Measurements from ENCODE around the gene LNPK. TPM values are rescaled to one million over a fixed set of nuclear protein-coding genes. Genes with fewer than 3 reads are reported as not detected.

LNPK gene
- total and polyA plus RNA-seq, 2 experiments from 2014 or later: 15.4 to 48.5 TPM

DNA sequence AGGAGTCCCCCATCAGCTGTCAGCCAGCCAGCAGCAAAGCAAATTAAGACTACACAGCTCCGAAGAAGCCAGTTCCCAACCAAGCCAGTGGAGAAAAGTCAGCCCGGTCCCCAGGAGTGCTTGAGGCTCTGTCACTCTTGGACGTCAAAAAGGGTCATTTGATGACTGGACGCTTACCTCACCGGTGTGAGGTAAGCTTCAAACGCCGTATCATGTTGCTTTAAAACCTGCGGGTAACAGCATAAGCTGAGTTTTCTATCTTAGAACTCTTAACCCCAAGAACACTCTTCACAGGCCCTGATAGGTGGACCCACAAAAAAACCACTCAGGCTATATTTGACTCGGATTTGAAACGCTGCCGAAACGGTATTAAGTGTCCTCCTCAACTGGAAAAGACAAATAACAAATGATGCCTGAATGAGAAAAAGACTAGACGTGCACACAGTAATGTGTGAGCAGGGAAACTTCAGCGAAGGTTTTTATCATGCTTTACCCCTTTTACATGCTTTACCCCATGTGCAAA, 682 bp upstream of the LNPK start:
- peak; percentile 38 for DNase-seq (ENCODE audit: low spot score)
- Histone ChIP-seq H3K4me2 (peak overlapping the region; percentile 84), H4K20me1 (ENCODE audit: insufficient read depth, poor library complexity, severe bottlenecking) (no peaks in the 10 kb centered on the region), H3K9me3 (ENCODE audit: low read depth) (no peaks in the 10 kb centered on the region), H3K27me3 (no peaks in the 10 kb centered on the region), H3K4me3 (peak overlapping the region; percentile 40), H2AFZ (peak overlapping the region; percentile 90), H3K27ac (peak overlapping the region; percentile 93), H3K79me2 (peaks cover 45% of the 10 kb centered on the region), H3K9me2 (replicated peaks; ENCODE audit: insufficient read depth) (no peaks in the 10 kb centered on the region), H3K4me1 (ENCODE audit: insufficient read depth) (peaks cover 8% of the 10 kb centered on the region), H3K36me3 (replicated peaks; ENCODE audit: insufficient read depth, low read depth) (no peaks in the 10 kb centered on the region)
- no peak for TF ChIP-seq EZH2phosphoT487 (IDR thresholded peaks at IDR 0.05; ENCODE audit: low read depth, severe bottlenecking, unreplicated experiment)
- TF ChIP-seq, protein P1, sequence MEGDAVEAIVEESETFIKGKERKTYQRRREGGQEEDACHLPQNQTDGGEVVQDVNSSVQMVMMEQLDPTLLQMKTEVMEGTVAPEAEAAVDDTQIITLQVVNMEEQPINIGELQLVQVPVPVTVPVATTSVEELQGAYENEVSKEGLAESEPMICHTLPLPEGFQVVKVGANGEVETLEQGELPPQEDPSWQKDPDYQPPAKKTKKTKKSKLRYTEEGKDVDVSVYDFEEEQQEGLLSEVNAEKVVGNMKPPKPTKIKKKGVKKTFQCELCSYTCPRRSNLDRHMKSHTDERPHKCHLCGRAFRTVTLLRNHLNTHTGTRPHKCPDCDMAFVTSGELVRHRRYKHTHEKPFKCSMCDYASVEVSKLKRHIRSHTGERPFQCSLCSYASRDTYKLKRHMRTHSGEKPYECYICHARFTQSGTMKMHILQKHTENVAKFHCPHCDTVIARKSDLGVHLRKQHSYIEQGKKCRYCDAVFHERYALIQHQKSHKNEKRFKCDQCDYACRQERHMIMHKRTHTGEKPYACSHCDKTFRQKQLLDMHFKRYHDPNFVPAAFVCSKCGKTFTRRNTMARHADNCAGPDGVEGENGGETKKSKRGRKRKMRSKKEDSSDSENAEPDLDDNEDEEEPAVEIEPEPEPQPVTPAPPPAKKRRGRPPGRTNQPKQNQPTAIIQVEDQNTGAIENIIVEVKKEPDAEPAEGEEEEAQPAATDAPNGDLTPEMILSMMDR (IDR thresholded peaks at IDR 0.05; ENCODE audit: poor library complexity): no peak
- no peak for TF ChIP-seq EZH2 (IDR thresholded peaks at IDR 0.05; ENCODE audit: borderline replicate concordance)
- WGBS (ENCODE audit: low lambda C conversion rate, missing lambda C conversion rate): 27% methylated on average over 14 of the region's 14 CpGs

DNA sequence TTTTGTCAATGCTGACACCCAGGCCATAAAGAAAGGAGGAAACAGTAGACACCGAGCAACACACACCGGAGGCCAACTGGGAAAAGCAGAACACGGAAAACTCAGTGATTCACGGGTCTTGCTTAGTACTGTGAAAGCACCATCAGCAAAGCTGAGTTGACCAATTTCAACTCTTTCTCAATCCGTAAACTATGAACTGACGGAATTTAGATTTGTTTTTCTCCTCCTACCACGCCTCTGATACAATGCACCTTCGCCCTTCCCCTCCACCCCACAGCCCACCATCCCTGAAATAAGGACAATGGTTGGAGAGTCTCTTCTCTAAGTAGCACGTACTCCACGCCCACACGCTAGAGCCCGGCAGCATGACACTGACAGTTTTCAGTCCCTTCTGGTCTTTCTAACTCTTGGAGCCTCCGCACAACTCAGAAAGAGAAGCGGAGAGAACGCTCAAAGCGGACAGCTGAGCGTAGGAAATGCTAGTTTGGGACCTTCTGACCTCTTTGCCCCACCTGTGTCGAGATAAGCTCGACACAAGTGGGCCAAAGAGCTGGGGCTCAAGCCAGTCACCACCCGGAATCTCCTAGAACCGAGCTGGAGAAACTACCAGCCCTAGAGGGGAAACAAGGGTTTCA, 669 bp downstream of the LNPK start:
- WGBS (ENCODE audit: low lambda C conversion rate, missing lambda C conversion rate): under 1% methylated on average over 21 of the region's 21 CpGs

DNA sequence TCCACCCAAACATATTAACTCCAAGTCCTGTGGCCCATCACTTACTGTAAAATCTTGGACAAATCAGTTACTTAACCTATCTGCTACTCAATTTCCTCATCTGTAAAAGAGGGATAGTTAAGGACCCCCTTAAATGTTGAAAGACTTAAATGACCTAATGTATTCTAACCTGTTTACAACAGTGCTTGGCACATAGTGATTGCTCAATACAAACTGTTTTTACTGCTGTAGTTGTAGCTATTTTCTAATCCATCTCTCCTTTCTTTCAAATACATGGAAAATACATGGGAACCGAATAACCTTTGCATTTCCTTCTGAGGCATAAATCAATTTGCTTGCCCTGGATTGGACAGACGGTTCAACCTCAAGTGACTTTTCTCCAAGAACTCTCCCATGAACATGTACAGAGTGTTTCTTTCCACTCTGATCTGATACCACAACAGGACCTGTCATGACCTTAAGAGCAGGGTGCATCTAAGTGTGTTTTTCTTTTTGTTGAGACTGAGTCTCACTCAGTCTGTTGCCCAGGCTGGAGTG, 2.7 kb downstream of the LNPK start:
- TF ChIP-seq EZH2 (IDR thresholded peaks at IDR 0.05; ENCODE audit: borderline replicate concordance) (no peak), EZH2phosphoT487 (IDR thresholded peaks at IDR 0.05; ENCODE audit: low read depth, severe bottlenecking, unreplicated experiment) (no peak)
- TF ChIP-seq, protein P1 (IDR thresholded peaks at IDR 0.05; ENCODE audit: poor library complexity): no peak
- DNase-seq (ENCODE audit: low spot score): no peak
- peaks cover 77% of the 10 kb centered on the region for H3K79me2 ChIP-seq
- whole genome bisulfite sequencing (ENCODE audit: low lambda C conversion rate, missing lambda C conversion rate): 83% methylated on average over 2 of the region's 2 CpGs
- no peaks in the 10 kb centered on the region for H3K27me3 ChIP-seq
- no peak overlapping the region for H3K27ac ChIP-seq
- H3K4me2 ChIP-seq: peak overlapping the region; percentile 84
- no peak overlapping the region for H2AFZ ChIP-seq
- no peaks in the 10 kb centered on the region for H3K9me2 ChIP-seq (replicated peaks; ENCODE audit: insufficient read depth)
- no peaks in the 10 kb centered on the region for H3K9me3 ChIP-seq (ENCODE audit: low read depth)
- H4K20me1 ChIP-seq (ENCODE audit: insufficient read depth, poor library complexity, severe bottlenecking): no peaks in the 10 kb centered on the region
- H3K4me1 ChIP-seq (ENCODE audit: insufficient read depth): peaks cover 8% of the 10 kb centered on the region
- no peaks in the 10 kb centered on the region for H3K36me3 ChIP-seq (replicated peaks; ENCODE audit: insufficient read depth, low read depth)
- no peak overlapping the region for H3K4me3 ChIP-seq

More for the DNA sequence above, 669 bp downstream of the LNPK start:
- peaks cover 8% of the 10 kb centered on the region for H3K4me1 ChIP-seq (ENCODE audit: insufficient read depth)
- H3K9me3 ChIP-seq (ENCODE audit: low read depth): no peaks in the 10 kb centered on the region
- DNase-seq (ENCODE audit: low spot score): peak; percentile 59
- H4K20me1 ChIP-seq (ENCODE audit: insufficient read depth, poor library complexity, severe bottlenecking): no peaks in the 10 kb centered on the region
- H3K9me2 ChIP-seq (replicated peaks; ENCODE audit: insufficient read depth): no peaks in the 10 kb centered on the region
- no peaks in the 10 kb centered on the region for H3K27me3 ChIP-seq
- peak overlapping the region; percentile 84 for H3K4me2 ChIP-seq
- H3K79me2 ChIP-seq: peaks cover 58% of the 10 kb centered on the region
- H2AFZ ChIP-seq: peak overlapping the region; percentile 79
- H3K27ac ChIP-seq: peak overlapping the region; percentile 95
- TF ChIP-seq EZH2 (IDR thresholded peaks at IDR 0.05; ENCODE audit: borderline replicate concordance) (no peak), EZH2phosphoT487 (IDR thresholded peaks at IDR 0.05; ENCODE audit: low read depth, severe bottlenecking, unreplicated experiment) (no peak)
- TF ChIP-seq, protein P1 (IDR thresholded peaks at IDR 0.05; ENCODE audit: poor library complexity): no peak
- H3K36me3 ChIP-seq (replicated peaks; ENCODE audit: insufficient read depth, low read depth): no peaks in the 10 kb centered on the region
- peak overlapping the region; percentile 80 for H3K4me3 ChIP-seq

Data from hepatocyte (in vitro differentiated cells).